ENCODE data around the gene USP9Y.
"Not testable (repeated sequence)": the region's sequence is repeated elsewhere in the genome, so short reads cannot be mapped to it uniquely, and the experiment has no call there.

Gene USP9Y

GRCh38 chrY:12701181-12701695 is at the start of gene USP9Y:
USP9Y (plus strand) TSS chrY:12701231; CDS start chrY:12709448, 8,217 bp downstream.
- no peaks in the 10 kb centered on the region for H3K4me1 ChIP-seq (ENCODE audit: insufficient read depth, low read length)
- H3K36me3 ChIP-seq (ENCODE audit: insufficient read depth, low read length), result no peaks in the 10 kb centered on the region
- no peak within 1 kb of the TSS for H3K9ac ChIP-seq (ENCODE audit: low read depth, low read length)
- H3K9me3 ChIP-seq (ENCODE audit: control insufficient read depth, insufficient read depth, low read length), result no peaks in the 10 kb centered on the region

GRCh38 chrY:12651621-12652036 is 49.4 kb upstream of the USP9Y start:
- no peaks in the 10 kb centered on the region for H3K4me1 ChIP-seq (ENCODE audit: insufficient read depth, low read length)
- no peaks in the 10 kb centered on the region for H3K9me3 ChIP-seq (ENCODE audit: control insufficient read depth, insufficient read depth, low read length)
- no peak overlapping the region for H3K9ac ChIP-seq (ENCODE audit: low read depth, low read length)
- no peaks in the 10 kb centered on the region for H3K36me3 ChIP-seq (ENCODE audit: insufficient read depth, low read length)

GRCh38 chrY:12661745-12662681 is 39.0 kb upstream of the USP9Y start:
- no peaks in the 10 kb centered on the region for H3K9me3 ChIP-seq (ENCODE audit: control insufficient read depth, insufficient read depth, low read length)
- H3K9ac ChIP-seq (ENCODE audit: low read depth, low read length), result no peak overlapping the region
- no peaks in the 10 kb centered on the region for H3K4me1 ChIP-seq (ENCODE audit: insufficient read depth, low read length)
- no peaks in the 10 kb centered on the region for H3K36me3 ChIP-seq (ENCODE audit: insufficient read depth, low read length)

GRCh38 chrY:12662745-12663591 is 38.1 kb upstream of the USP9Y start:
- H3K9me3 ChIP-seq (ENCODE audit: control insufficient read depth, insufficient read depth, low read length), result no peaks in the 10 kb centered on the region

GRCh38 chrY:12663845-12664244 is 37.2 kb upstream of the USP9Y start:
- not testable (repeated sequence) for H3K36me3 ChIP-seq (ENCODE audit: insufficient read depth, low read length); H3K9ac ChIP-seq (ENCODE audit: low read depth, low read length); H3K4me1 ChIP-seq (ENCODE audit: insufficient read depth, low read length); H3K9me3 ChIP-seq (ENCODE audit: control insufficient read depth, insufficient read depth, low read length)

More at GRCh38 chrY:12662745-12663591, 38.1 kb upstream of the USP9Y start:
- Histone ChIP-seq H3K4me1 (ENCODE audit: insufficient read depth, low read length) (no peaks in the 10 kb centered on the region), H3K9ac (ENCODE audit: low read depth, low read length) (no peak overlapping the region), H3K36me3 (ENCODE audit: insufficient read depth, low read length) (no peaks in the 10 kb centered on the region)

- Histone ChIP-seq H3K4me1 (ENCODE audit: insufficient read depth, low read length) (no peaks in the 10 kb centered on the region), H3K36me3 (ENCODE audit: insufficient read depth, low read length) (no peaks in the 10 kb centered on the region), H3K9ac (ENCODE audit: low read depth, low read length) (no peak overlapping the region), H3K9me3 (ENCODE audit: control insufficient read depth, insufficient read depth, low read length) (no peaks in the 10 kb centered on the region)
Observed at GRCh38 chrY:12678111-12678510, 22.9 kb upstream of the USP9Y start.

GRCh38 chrY:12681535-12681934 is 19.5 kb upstream of the USP9Y start:
- H3K9ac ChIP-seq (ENCODE audit: low read depth, low read length), result no peak overlapping the region
- no peaks in the 10 kb centered on the region for H3K36me3 ChIP-seq (ENCODE audit: insufficient read depth, low read length)
- H3K9me3 ChIP-seq (ENCODE audit: control insufficient read depth, insufficient read depth, low read length), result no peaks in the 10 kb centered on the region
- no peaks in the 10 kb centered on the region for H3K4me1 ChIP-seq (ENCODE audit: insufficient read depth, low read length)

GRCh38 chrY:12688337-12688736 is 12.7 kb upstream of the USP9Y start:
- Histone ChIP-seq H3K36me3 (ENCODE audit: insufficient read depth, low read length) (no peaks in the 10 kb centered on the region), H3K9ac (ENCODE audit: low read depth, low read length) (no peak overlapping the region), H3K4me1 (ENCODE audit: insufficient read depth, low read length) (no peaks in the 10 kb centered on the region)

GRCh38 chrY:12700087-12700486 is 944 bp upstream of the USP9Y start:
- Histone ChIP-seq H3K9me3 (ENCODE audit: control insufficient read depth, insufficient read depth, low read length) (no peaks in the 10 kb centered on the region), H3K9ac (ENCODE audit: low read depth, low read length) (no peak overlapping the region), H3K36me3 (ENCODE audit: insufficient read depth, low read length) (no peaks in the 10 kb centered on the region), H3K4me1 (ENCODE audit: insufficient read depth, low read length) (no peaks in the 10 kb centered on the region)

More at GRCh38 chrY:12688337-12688736, 12.7 kb upstream of the USP9Y start:
- no peaks in the 10 kb centered on the region for H3K9me3 ChIP-seq (ENCODE audit: control insufficient read depth, insufficient read depth, low read length)

GRCh38 chrY:12702174-12702573 is 1.1 kb downstream of the USP9Y start:
- Histone ChIP-seq H3K9ac (ENCODE audit: low read depth, low read length) (no peak overlapping the region), H3K36me3 (ENCODE audit: insufficient read depth, low read length) (no peaks in the 10 kb centered on the region), H3K9me3 (ENCODE audit: control insufficient read depth, insufficient read depth, low read length) (no peaks in the 10 kb centered on the region), H3K4me1 (ENCODE audit: insufficient read depth, low read length) (no peaks in the 10 kb centered on the region)

- Histone ChIP-seq H3K9me3 (ENCODE audit: control insufficient read depth, insufficient read depth, low read length) (no peaks in the 10 kb centered on the region), H3K36me3 (ENCODE audit: insufficient read depth, low read length) (no peaks in the 10 kb centered on the region), H3K4me1 (ENCODE audit: insufficient read depth, low read length) (no peaks in the 10 kb centered on the region), H3K9ac (ENCODE audit: low read depth, low read length) (no peak overlapping the region)
Observed at GRCh38 chrY:12710460-12710859, 9.4 kb downstream of the USP9Y start.

GRCh38 chrY:12715376-12715775 is 14.3 kb downstream of the USP9Y start:
- Histone ChIP-seq H3K9me3 (ENCODE audit: control insufficient read depth, insufficient read depth, low read length) (no peaks in the 10 kb centered on the region), H3K36me3 (ENCODE audit: insufficient read depth, low read length) (no peaks in the 10 kb centered on the region), H3K4me1 (ENCODE audit: insufficient read depth, low read length) (no peaks in the 10 kb centered on the region), H3K9ac (ENCODE audit: low read depth, low read length) (no peak overlapping the region)

GRCh38 chrY:12729746-12730145 is 28.7 kb downstream of the USP9Y start:
- H3K4me1 ChIP-seq (ENCODE audit: insufficient read depth, low read length), result no peaks in the 10 kb centered on the region
- H3K36me3 ChIP-seq (ENCODE audit: insufficient read depth, low read length), result no peaks in the 10 kb centered on the region
- H3K9me3 ChIP-seq (ENCODE audit: control insufficient read depth, insufficient read depth, low read length), result no peaks in the 10 kb centered on the region
- no peak overlapping the region for H3K9ac ChIP-seq (ENCODE audit: low read depth, low read length)

GRCh38 chrY:12733625-12734024 is 32.6 kb downstream of the USP9Y start:
- no peak overlapping the region for H3K9ac ChIP-seq (ENCODE audit: low read depth, low read length)
- H3K36me3 ChIP-seq (ENCODE audit: insufficient read depth, low read length), result no peaks in the 10 kb centered on the region
- no peaks in the 10 kb centered on the region for H3K4me1 ChIP-seq (ENCODE audit: insufficient read depth, low read length)
- no peaks in the 10 kb centered on the region for H3K9me3 ChIP-seq (ENCODE audit: control insufficient read depth, insufficient read depth, low read length)
